ENCODE data around the gene TSPAN18.

Gene TSPAN18, protein sequence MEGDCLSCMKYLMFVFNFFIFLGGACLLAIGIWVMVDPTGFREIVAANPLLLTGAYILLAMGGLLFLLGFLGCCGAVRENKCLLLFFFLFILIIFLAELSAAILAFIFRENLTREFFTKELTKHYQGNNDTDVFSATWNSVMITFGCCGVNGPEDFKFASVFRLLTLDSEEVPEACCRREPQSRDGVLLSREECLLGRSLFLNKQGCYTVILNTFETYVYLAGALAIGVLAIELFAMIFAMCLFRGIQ

GRCh38 chr11:44726283-44727113 is at the start of gene TSPAN18:
Gene TSPAN18 (plus strand): TSS chr11:44726962. CDS start chr11:44906417, 179,455 bp downstream.
- DNase-seq: peak; percentile 65

GRCh38 chr11:44680982-44681597 is 45.7 kb upstream of the TSPAN18 start:
- peak; percentile 73 for DNase-seq

DNA sequence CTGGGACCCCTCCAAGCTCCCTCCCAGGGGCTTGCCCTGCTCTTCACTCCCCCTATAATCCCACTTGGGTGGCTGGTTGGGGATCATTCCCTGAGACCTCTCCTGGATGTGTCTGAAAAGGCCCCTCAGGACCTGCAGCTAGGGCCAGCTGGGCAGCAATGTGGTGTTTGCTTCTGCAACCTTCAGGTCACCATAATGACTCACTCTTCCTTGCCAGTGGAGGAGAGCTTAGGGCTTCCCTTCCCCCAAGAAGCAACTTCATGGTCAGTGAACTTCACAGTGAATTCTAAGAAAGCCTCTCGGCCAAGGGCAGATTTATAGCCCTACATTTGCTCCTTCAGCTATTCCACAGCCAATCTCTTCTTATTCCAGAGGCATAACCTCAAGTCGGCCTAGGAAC is 45.1 kb upstream of the TSPAN18 start:
- no peak for DNase-seq

DNA sequence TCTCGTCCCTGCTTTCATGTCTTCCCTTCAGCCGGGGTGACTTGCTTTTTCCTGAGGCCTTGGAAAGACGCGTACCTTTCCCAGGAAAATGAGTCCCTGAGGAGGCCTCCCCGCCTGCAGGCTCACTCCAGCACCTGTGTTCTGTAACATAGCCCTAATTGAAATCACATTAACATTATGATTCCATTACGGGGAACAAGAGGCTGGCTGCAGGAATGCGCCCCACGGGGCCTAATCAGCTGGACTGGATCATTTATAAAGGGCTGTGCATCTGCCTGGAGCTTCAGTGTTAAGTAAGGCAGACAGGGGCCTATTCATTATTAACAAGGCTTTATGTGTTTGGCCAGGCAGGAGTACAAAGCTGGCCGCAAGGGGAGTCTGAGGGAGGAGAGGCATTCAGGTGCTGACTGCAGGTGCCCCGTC is 41.9 kb upstream of the TSPAN18 start:
- DNase-seq: no peak

DNA sequence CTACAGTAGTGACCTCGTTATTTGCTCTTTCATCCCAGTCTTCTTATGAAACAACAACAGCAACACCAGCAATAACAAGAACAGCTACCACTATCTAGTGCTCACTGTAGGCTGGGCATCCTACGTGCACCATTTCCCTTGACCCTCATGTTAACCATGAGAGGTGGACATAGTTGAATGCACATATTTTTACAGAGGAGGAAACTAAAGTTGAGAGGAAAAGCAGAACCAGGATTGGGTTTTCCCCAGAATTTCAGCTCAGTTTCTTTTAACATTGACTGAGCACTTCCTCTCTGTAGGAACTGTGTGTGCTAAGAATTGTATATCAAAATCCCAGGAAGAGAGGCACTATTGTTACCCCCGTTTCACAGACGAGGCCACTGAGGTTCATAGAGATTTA is 39.4 kb upstream of the TSPAN18 start:
- no peak for DNase-seq

DNA sequence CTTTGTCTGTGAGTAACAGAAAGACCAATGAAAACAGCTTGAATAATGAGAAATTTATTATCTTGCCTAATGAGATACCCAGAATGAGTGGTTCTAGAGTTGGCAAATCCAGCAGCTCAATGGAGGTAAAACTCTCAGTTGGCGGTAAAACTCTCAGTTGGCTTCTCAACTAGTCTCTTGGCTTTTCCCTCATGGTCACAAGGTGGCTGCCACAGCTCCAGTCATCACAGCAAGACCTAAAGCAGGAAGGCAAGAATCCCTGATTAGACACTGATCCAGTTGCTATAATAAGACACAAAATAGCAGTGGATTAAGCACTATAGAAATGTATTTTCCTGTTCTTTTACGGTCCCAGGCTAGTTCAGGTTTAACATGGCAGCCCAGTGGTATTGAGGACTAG is 37.5 kb upstream of the TSPAN18 start:
- no peak for DNase-seq

DNA sequence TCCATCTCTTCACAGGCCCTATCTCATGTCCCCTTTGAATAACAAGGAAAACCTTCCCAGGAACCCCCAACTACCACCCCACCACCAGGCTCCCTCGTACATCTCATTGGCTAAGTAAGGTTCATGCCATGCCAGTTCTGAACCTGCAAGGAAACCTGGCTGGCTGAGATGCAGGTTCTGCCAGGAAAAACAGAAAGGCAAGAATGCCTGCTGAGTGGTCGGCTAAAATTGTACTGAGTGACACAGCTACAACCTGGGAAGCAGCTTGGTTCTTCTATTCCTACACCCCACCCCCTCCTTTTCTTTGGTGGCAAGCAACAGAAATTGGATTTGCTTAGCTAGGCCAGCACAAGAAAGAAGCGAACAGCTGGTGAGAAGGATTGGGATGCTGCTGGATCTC is 36.1 kb upstream of the TSPAN18 start:
- no peak for DNase-seq

- DNase-seq: no peak
Observed at GRCh38 chr11:44692460-44692859, 34.3 kb upstream of the TSPAN18 start.

- no peak for DNase-seq
Observed at GRCh38 chr11:44693654-44694119, 33.1 kb upstream of the TSPAN18 start.

- peak; percentile 34 for DNase-seq
Observed at GRCh38 chr11:44694443-44694842, 32.3 kb upstream of the TSPAN18 start.

DNA sequence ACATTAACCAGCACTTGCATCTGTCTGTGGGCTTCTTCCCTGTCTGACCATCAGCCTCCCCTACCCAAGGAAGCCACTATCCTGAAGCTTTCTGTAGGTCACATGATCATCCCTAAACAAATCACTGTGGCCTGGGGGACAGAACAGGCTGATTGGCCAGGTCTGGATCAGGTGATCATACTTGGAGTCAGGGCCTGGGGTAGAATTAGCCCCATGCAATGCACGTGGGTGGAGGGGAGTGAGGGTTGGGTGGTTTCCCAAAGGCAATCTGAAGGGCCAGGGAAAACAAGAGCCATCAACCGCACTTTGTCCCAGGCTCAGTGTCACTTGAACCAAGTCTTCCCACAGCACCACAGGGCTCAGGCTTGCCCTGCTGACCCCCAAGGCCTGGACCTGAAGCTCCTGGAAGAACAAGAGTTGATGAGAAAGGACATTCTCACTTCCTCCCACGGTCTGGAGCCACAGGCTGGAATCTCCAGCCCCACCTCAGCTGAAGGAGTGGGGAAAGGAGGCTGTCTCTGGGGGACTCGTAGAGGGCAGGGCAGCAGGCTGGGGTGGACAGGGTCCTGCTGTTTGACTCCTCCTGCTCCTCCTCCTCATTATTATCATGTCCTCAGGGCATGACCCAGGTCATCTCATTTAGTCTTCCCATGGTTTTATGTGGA is 31.5 kb upstream of the TSPAN18 start:
- no peak for DNase-seq

GRCh38 chr11:44698252-44698912 is 28.4 kb upstream of the TSPAN18 start:
- DNase-seq: no peak

- no peak for DNase-seq
Observed at GRCh38 chr11:44699497-44700408, 27.0 kb upstream of the TSPAN18 start.

GRCh38 chr11:44701276-44701675 is 25.5 kb upstream of the TSPAN18 start:
- no peak for DNase-seq

DNA sequence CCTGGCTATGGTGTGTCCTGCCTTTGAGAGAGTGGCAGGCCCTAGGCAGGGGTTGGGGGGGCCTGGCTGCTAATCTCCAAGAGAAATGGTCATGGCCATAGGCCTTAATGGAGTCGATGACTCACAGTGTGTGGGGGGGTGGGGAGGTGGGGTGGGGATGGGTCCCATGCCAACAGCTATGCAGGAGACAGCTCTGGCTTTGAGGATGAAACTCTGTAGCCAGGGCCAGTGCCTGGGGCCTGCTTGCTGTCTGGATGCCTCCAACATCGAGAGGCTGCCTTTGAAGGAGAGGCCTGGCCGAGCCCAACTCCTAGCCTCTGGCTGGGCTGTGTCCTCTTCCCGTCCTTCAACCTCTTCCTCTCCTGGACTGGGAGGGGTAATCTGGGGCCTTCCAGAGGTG is 23.9 kb upstream of the TSPAN18 start:
- DNase-seq: no peak

DNA sequence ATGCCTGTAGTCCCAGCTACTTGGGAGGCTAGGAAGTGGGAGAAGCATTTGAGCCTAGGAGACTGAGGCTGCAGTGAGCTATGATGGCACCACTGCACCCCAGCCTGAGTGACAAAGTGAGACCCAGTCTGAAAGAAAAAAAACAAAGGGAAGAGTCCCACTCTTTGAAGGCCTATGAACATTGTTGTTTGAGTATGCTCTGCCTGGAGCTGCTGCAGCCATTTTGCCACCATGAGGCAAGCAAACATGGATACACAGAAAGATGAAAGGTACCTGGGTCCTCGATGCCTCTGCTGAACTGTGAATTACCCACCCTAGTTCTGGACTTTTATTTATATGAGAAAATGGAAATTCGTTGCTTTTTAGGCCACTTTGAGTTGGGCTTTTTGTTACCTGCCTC is 19.7 kb upstream of the TSPAN18 start:
- DNase-seq: no peak

GRCh38 chr11:44708009-44708408 is 18.8 kb upstream of the TSPAN18 start:
- DNase-seq: no peak

GRCh38 chr11:44708523-44709280 is 18.1 kb upstream of the TSPAN18 start:
- no peak for DNase-seq

DNA sequence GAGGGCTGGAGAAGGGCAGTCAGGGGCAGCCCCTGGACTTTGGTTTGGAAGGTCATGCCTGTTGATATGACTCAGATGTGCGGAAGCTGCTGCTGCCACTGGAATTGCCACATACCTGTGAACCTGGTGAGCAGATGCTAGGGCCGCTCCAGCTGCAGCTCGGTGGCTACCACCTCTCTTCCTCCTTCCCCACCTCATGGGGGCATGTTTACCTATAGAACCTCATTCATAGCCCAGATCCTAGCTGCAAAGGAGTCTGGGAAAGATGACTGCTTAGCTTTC is 17.5 kb upstream of the TSPAN18 start:
- no peak for DNase-seq

GRCh38 chr11:44709966-44710365 is 16.8 kb upstream of the TSPAN18 start:
- no peak for DNase-seq
